IPS-NIHi11 (cell line): ENCODE measurements around the gene PHYHD1.

Source experiments
- DNase-seq: peaks from one replicate; pipeline ENCODE4 v3.0.0; 2012; ENCODE audit warnings: mixed read lengths, low spot score

PHYHD1 gene

GRCh38 chr9:128969491-128969890 is 48.7 kb downstream of the PHYHD1 start:
- DNase-seq: no peak

DNA sequence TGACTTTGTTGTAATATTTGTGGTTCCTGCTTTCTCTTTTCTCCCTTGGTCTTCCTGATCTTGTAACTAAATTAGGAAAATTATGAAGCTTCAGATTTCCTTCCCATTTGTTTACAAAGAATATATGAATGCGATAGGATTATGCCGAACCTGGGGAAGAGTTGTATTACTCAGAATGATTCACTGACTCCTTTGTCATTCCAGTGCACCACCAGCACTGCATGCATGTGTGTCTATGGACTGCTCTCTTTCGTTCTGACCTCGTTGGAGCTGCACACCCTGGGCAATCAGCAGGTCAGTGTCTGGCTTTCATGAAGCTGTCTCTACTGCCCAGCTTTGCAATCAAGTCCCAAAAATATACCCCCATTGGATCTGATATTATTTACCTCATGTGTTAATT is 52.2 kb downstream of the PHYHD1 start:
- DNase-seq: no peak

DNA sequence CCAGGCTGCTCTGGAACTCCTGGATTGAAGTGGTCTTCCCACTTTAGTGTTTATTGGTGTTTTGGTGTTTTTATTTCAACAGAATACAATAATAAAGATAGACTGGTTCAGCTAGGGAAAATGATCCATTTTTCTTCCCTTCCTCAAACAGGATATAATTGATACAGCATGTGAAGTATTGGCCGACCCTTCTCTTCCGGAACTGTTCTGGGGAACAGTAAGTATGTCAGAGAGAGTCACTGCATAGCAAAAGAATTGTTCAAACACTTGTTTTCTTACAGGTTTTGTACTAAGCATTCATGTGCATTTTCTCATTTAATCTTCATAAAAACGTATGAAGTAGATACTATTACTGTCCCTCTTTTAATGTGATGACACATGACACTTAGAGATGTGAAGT is 58.3 kb downstream of the PHYHD1 start:
- no peak for DNase-seq

DNA sequence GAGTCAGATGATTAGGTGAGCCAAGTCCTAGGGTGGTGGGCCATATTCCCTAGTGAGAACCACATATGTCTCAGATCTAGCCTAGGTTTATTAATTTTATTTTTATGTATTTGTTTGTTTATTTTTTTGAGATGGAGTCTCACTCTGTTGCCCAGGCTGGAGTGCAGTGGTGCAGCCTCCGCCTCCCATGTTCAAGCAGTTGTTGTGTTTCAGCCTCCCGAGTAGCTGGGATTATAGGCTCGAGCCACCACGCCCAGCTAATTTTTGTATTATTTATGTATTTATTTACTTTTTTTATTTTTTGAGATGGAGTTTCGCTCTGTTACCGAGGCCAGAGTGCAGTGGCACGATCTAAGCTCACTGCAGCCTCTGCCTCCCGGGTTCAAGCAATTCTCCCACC is 62.8 kb downstream of the PHYHD1 start:
- no peak for DNase-seq

GRCh38 chr9:128986671-128987070 is 65.9 kb downstream of the PHYHD1 start:
- DNase-seq: no peak

GRCh38 chr9:128987805-128988204 is 67.0 kb downstream of the PHYHD1 start:
- no peak for DNase-seq
